GM12878 (cell line): ENCODE measurements around the gene CTSC. TPM values are rescaled to one million over a fixed set of nuclear protein-coding genes. Genes with fewer than 3 reads are reported as not detected.

Experiments used
- ATF2 ChIP-seq: IDR thresholded peaks from 2 replicates; pipeline ENCODE4 v1.6.1; 2012; ENCODE audit warnings: low read length, inconsistent platforms
- CHD1 ChIP-seq: IDR thresholded peaks from 2 replicates; pipeline ENCODE4 v1.6.1; 2012; ENCODE audit warnings: low read depth, low read length, improper control_type of control experiment
- CREB1 ChIP-seq: IDR thresholded peaks from 2 replicates; pipeline ENCODE4 v1.6.1; 2012; ENCODE audit warnings: low read depth, mild to moderate bottlenecking, inconsistent platforms
- CREM ChIP-seq: IDR thresholded peaks from 2 replicates; pipeline ENCODE4 v1.6.1; 2014; ENCODE audit warnings: antibody characterized with exemption, low read depth
- ELK1 ChIP-seq: IDR thresholded peaks from 2 replicates; pipeline ENCODE4 v1.6.1; 2012; ENCODE audit warnings: low read depth, low read length, improper control_type of control experiment
- ESRRA ChIP-seq: IDR thresholded peaks from 2 replicates; pipeline ENCODE4 v1.6.1; 2012; ENCODE audit warnings: mild to moderate bottlenecking, low read length, improper control_type of control experiment
- KLF5 ChIP-seq: fragments of 450-650 bp; IDR thresholded peaks from 2 replicates; pipeline ENCODE4 v1.6.1; 2014; ENCODE audit warnings: mild to moderate bottlenecking; ENCODE audit not compliant: partially characterized antibody
- NFIC ChIP-seq: IDR thresholded peaks from 2 replicates; pipeline ENCODE4 v1.6.1; 2012; ENCODE audit warnings: low read depth, mild to moderate bottlenecking, inconsistent platforms, low read length, moderate library complexity
- NFYA ChIP-seq: IDR thresholded peaks from 2 replicates; pipeline ENCODE4 v1.6.1; 2011; ENCODE audit warnings: low read depth, mild to moderate bottlenecking, low read length, improper control_type of control experiment, borderline replicate concordance
- NKRF ChIP-seq: fragments of 450-650 bp; conservative IDR thresholded peaks from 2 replicates; pipeline ENCODE4 v1.6.1; 2017; ENCODE audit warnings: mild to moderate bottlenecking, moderate library complexity
- POLR2AphosphoS2 ChIP-seq: IDR thresholded peaks from 2 replicates; pipeline ENCODE4 v1.6.1; 2011; ENCODE audit warnings: low read depth, mild to moderate bottlenecking, low read length, improper control_type of control experiment, moderate library complexity
- RAD21 ChIP-seq: IDR thresholded peaks from 2 replicates; pipeline ENCODE4 v1.6.1; 2011; ENCODE audit warnings: mild to moderate bottlenecking, low read depth, low read length, moderate library complexity; ENCODE audit not compliant: insufficient read depth
- RAD51 ChIP-seq: fragments of 450-650 bp; IDR thresholded peaks from 2 replicates; pipeline ENCODE4 v1.6.1; 2016; ENCODE audit warnings: moderate library complexity, mild to moderate bottlenecking, inconsistent platforms
- RB1 ChIP-seq: fragments of 450-650 bp; formaldehyde crosslinking; IDR thresholded peaks from 2 replicates; pipeline ENCODE4 v1.6.1; 2017; ENCODE audit warnings: mild to moderate bottlenecking, borderline replicate concordance
- RCOR1 ChIP-seq: conservative IDR thresholded peaks from 2 replicates; pipeline ENCODE4 v1.6.1; 2012; ENCODE audit warnings: low read depth, low read length, improper control_type of control experiment
- RELA ChIP-seq: fragments of 450-650 bp; IDR thresholded peaks from 2 replicates; pipeline ENCODE4 v1.8.0; 2014; ENCODE audit warnings: borderline replicate concordance; ENCODE audit not compliant: partially characterized antibody
- RFX5 ChIP-seq: IDR thresholded peaks from 2 replicates; pipeline ENCODE4 v1.6.1; 2011; ENCODE audit warnings: low read depth, low read length, improper control_type of control experiment
- SMAD5 ChIP-seq: IDR thresholded peaks from 2 replicates; pipeline ENCODE4 v1.6.1; 2016; ENCODE audit warnings: antibody characterized with exemption, low read depth
- SMARCA5 ChIP-seq: fragments of 450-650 bp; IDR thresholded peaks from 2 replicates; pipeline ENCODE4 v1.6.1; 2017; ENCODE audit warnings: mild to moderate bottlenecking
- SREBF1 ChIP-seq: IDR thresholded peaks from 2 replicates; pipeline ENCODE4 v1.6.1; 2012; ENCODE audit warnings: mild to moderate bottlenecking, low read length
- TAF1 ChIP-seq: IDR thresholded peaks from 2 replicates; pipeline ENCODE4 v1.6.1; 2011; ENCODE audit warnings: mild to moderate bottlenecking, low read depth, low read length, borderline replicate concordance
- ZNF207 ChIP-seq: fragments of 450-650 bp; IDR thresholded peaks from 2 replicates; pipeline ENCODE4 v1.6.1; 2014; ENCODE audit warnings: antibody characterized with exemption, mild to moderate bottlenecking, borderline replicate concordance
- ZNF217 ChIP-seq: fragments of 450-650 bp; IDR thresholded peaks from 2 replicates; pipeline ENCODE4 v1.6.1; 2017; ENCODE audit warnings: antibody characterized with exemption, mild to moderate bottlenecking
- polyA plus RNA-seq, 11 experiments: library from polyadenylated mRNA; depleted of rRNA in 4 of 11; unstranded in 6 of 11; stranded (reverse) in 5 of 11; fragments of >200 nt; fragmentation: Nextera tagmentation in 4 of 11; fragmentation: Illumina TruSeq in 1 of 11; extraction: Ambion mirVana in 4 of 11; extraction: Trizol in 1 of 11; gene quantifications; 1 replicate in 1 of 11; 2 replicates in 10 of 11; pipeline versions ENCODE4 v1.2.1 to v1.2.3, GENCODE V29; 2011 to 2016; ENCODE audit warnings: inconsistent platforms in 2 of 11, missing spikeins in 2 of 11, low read depth in 1 of 11
- total RNA-seq, 4 experiments: library from RNA; depleted of rRNA in 3 of 4; stranded (reverse); fragments of >200 nt in 3 of 4; fragmentation: Illumina TruSeq in 1 of 4; extraction: Trizol in 1 of 4; gene quantifications; 2 replicates each; pipeline versions ENCODE4 v1.2.1 to v1.2.3, GENCODE V29; 2013 to 2021
- TF ChIP-seq, protein P1 (sequence below): fragments of 450-650 bp; formaldehyde crosslinking; IDR thresholded peaks from 2 replicates; pipeline ENCODE4 v1.4.0; 2022; ENCODE audit warnings: mild to moderate bottlenecking, moderate library complexity

CTSC gene
- total and polyA plus RNA-seq, 10 of the 15 experiments (the other 5 are each of a cell fraction or from before 2014, with no cell fraction given) = 289 to 1,123 (median 430) TPM

- TF ChIP-seq NKRF = peak; percentile 80; the same call in 1 of the 2 replicates
- TF ChIP-seq RAD51 = no peak
- peak; percentile 30; the same call in 1 of the 2 replicates for TF ChIP-seq SMARCA5
- no peak for TF ChIP-seq ESRRA
- TF ChIP-seq RAD21 = peak; percentile 20; the same call in 1 of the 2 replicates
- peak; percentile 98; the same call in 1 of the 2 replicates for TF ChIP-seq SMAD5
- peak; percentile 94 for TF ChIP-seq TAF1
- peak; percentile 75 for TF ChIP-seq CREM
- TF ChIP-seq ATF2 = peak; percentile 54; the same call in 1 of the 2 replicates
- TF ChIP-seq, protein P1, sequence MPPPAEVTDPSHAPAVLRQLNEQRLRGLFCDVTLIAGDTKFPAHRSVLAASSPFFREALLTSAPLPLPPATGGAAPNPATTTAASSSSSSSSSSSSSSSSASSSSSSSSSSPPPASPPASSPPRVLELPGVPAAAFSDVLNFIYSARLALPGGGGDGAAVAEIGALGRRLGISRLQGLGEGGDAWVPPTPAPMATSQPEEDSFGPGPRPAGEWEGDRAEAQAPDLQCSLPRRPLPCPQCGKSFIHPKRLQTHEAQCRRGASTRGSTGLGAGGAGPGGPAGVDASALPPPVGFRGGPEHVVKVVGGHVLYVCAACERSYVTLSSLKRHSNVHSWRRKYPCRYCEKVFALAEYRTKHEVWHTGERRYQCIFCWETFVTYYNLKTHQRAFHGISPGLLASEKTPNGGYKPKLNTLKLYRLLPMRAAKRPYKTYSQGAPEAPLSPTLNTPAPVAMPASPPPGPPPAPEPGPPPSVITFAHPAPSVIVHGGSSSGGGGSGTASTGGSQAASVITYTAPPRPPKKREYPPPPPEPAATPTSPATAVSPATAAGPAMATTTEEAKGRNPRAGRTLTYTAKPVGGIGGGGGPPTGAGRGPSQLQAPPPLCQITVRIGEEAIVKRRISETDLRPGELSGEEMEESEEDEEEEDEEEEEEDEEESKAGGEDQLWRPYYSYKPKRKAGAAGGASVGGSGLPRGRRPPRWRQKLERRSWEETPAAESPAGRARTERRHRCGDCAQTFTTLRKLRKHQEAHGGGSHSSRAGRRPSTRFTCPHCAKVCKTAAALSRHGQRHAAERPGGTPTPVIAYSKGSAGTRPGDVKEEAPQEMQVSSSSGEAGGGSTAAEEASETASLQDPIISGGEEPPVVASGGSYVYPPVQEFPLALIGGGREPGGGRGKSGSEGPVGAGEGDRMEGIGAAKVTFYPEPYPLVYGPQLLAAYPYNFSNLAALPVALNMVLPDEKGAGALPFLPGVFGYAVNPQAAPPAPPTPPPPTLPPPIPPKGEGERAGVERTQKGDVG (CRISPR knock-in tag) = no peak
- TF ChIP-seq ELK1 = peak; percentile 45; the same call in 1 of the 2 replicates
- no peak for TF ChIP-seq RFX5
- TF ChIP-seq RELA = no peak
- TF ChIP-seq KLF5 = no peak
- TF ChIP-seq NFIC = peak; percentile 17; the same call in 1 of the 2 replicates
- peak; percentile 96 for TF ChIP-seq ZNF217
- TF ChIP-seq RCOR1 = peak; percentile 92; the same call in 1 of the 2 replicates
- peak; percentile 78; the same call in 1 of the 2 replicates for TF ChIP-seq CHD1
- TF ChIP-seq ZNF207 = no peak
- no peak for TF ChIP-seq NFYA
- peak; percentile 37; the same call in 1 of the 2 replicates for TF ChIP-seq SREBF1
- TF ChIP-seq RB1 = no peak
- peak; percentile 71 for TF ChIP-seq CREB1
- TF ChIP-seq POLR2AphosphoS2 = peak; percentile 82
Observed at GRCh38 chr11:88337181-88337986, at the start of gene CTSC (continued).
